ENCODE data around the gene PTCHD1. TPM values are rescaled to one million over a fixed set of nuclear protein-coding genes. Genes with fewer than 3 reads are reported as not detected.
A peak's percentile ranks its signal among the peaks of the same experiment; 100 is the strongest.

Gene PTCHD1
- total RNA-seq, 4 donors from 2014 or later = 7.8 to 24.8 (median 9.6) TPM

- WGBS, 2 donors (ENCODE audit: low coverage in 1 of 2) = 15 to 36% methylated on average over 2 of the region's 2 CpGs
- Histone ChIP-seq H3K27ac (peak overlapping the region in 3 of 4 donors; percentile 27 to 34 (median 31)), H3K27me3 (no peaks in the 10 kb centered on the region), H3K36me3 (no peaks in the 10 kb centered on the region), H3K4me3 (no peak overlapping the region), H3K9me3 (no peaks in the 10 kb centered on the region), H3K4me1 (peaks cover 0 to 51% (median 0%) of the 10 kb centered on the region in 3 donors)
- TF ChIP-seq POLR2AphosphoS5 (IDR thresholded peaks at IDR 0.05) = peak; percentile 26
- TF ChIP-seq EP300 (IDR thresholded peaks at IDR 0.05) = no peak
- ATAC-seq = no peak
These were observed 48.8 kb downstream of the PTCHD1 start for GRCh38 chrX:23383411-23383810.

- Histone ChIP-seq H3K36me3 (no peaks in the 10 kb centered on the region), H3K4me1 (peaks cover 0 to 51% (median 0%) of the 10 kb centered on the region in 3 donors), H3K27ac (peak overlapping the region in 2 of 4 donors; percentile 8 to 35), H3K4me3 (no peak overlapping the region), H3K27me3 (no peaks in the 10 kb centered on the region), H3K9me3 (no peaks in the 10 kb centered on the region)
- ATAC-seq = no peak
- TF ChIP-seq EP300 (IDR thresholded peaks at IDR 0.05) = no peak
- TF ChIP-seq CTCF (IDR thresholded peaks at IDR 0.05) = no peak
- no peak for TF ChIP-seq POLR2A (IDR thresholded peaks at IDR 0.05)
- TF ChIP-seq POLR2AphosphoS5 (IDR thresholded peaks at IDR 0.05) = no peak
- 36 to 55% methylated on average over 1 to 3 of the region's 3 CpGs for WGBS, 2 donors (ENCODE audit: low coverage in 1 of 2)
These were observed 50.6 kb downstream of the PTCHD1 start for GRCh38 chrX:23385242-23385641.

- TF ChIP-seq CTCF (IDR thresholded peaks at IDR 0.05) = no peak
- no peak for TF ChIP-seq POLR2AphosphoS5 (IDR thresholded peaks at IDR 0.05)
- no peak for TF ChIP-seq POLR2A (IDR thresholded peaks at IDR 0.05)
- TF ChIP-seq EP300 (IDR thresholded peaks at IDR 0.05) = no peak
- Histone ChIP-seq H3K27me3 (no peaks in the 10 kb centered on the region), H3K4me1 (peaks cover 0 to 51% (median 0%) of the 10 kb centered on the region in 3 donors), H3K27ac (peak overlapping the region in 1 of 4 donors; percentile 35), H3K36me3 (no peaks in the 10 kb centered on the region), H3K4me3 (no peak overlapping the region), H3K9me3 (no peaks in the 10 kb centered on the region)
- ATAC-seq = no peak
These were observed 51.6 kb downstream of the PTCHD1 start for GRCh38 chrX:23386260-23386659.

- H3K27me3 ChIP-seq = no peaks in the 10 kb centered on the region
- WGBS, 2 donors (ENCODE audit: low coverage in 1 of 2) = 27 to 28% methylated on average over 4 to 5 of the region's 5 CpGs
- TF ChIP-seq POLR2A (IDR thresholded peaks at IDR 0.05) = no peak
- no peak for TF ChIP-seq CTCF (IDR thresholded peaks at IDR 0.05)
- no peak for TF ChIP-seq EP300 (IDR thresholded peaks at IDR 0.05)
- no peak for TF ChIP-seq POLR2AphosphoS5 (IDR thresholded peaks at IDR 0.05)
- peaks cover 0 to 51% (median 0%) of the 10 kb centered on the region in 3 donors for H3K4me1 ChIP-seq
- H3K4me3 ChIP-seq = no peak overlapping the region
- ATAC-seq = no peak
- H3K36me3 ChIP-seq = no peaks in the 10 kb centered on the region
- no peaks in the 10 kb centered on the region for H3K9me3 ChIP-seq
- peak overlapping the region in 1 of 4 donors; percentile 35 for H3K27ac ChIP-seq
These were observed 52.1 kb downstream of the PTCHD1 start for GRCh38 chrX:23386726-23387125.

- 45 to 57% methylated on average over 1 to 5 of the region's 6 CpGs for WGBS, 2 donors (ENCODE audit: low coverage in 1 of 2)
- Histone ChIP-seq H3K9me3 (no peaks in the 10 kb centered on the region), H3K4me3 (no peak overlapping the region), H3K27ac (peak overlapping the region in 1 of 4 donors; percentile 35), H3K36me3 (no peaks in the 10 kb centered on the region), H3K27me3 (no peaks in the 10 kb centered on the region), H3K4me1 (peaks cover 0 to 51% (median 0%) of the 10 kb centered on the region in 3 donors)
- TF ChIP-seq CTCF (IDR thresholded peaks at IDR 0.05) = no peak
- no peak for TF ChIP-seq POLR2AphosphoS5 (IDR thresholded peaks at IDR 0.05)
- no peak for TF ChIP-seq EP300 (IDR thresholded peaks at IDR 0.05)
- TF ChIP-seq POLR2A (IDR thresholded peaks at IDR 0.05) = no peak
- ATAC-seq = no peak
These were observed 53.0 kb downstream of the PTCHD1 start for GRCh38 chrX:23387550-23388184.

All from gastroesophageal sphincter (tissue), 4 donors.